Skin epidermis (tissue), 12 donors: ENCODE data around the gene EPHB2.
"Not testable (repeated sequence)": the region's sequence is repeated elsewhere in the genome, so short reads cannot be mapped to it uniquely, and the experiment has no call there.

Source experiments
- H3K27ac ChIP-seq, 21 experiments: fragments of 200-600 bp; sonication (generic) in 11 of 21; one replicate each; pipeline ENCODE4 v1.5.0; 2020; ENCODE audit warnings: mild to moderate bottlenecking in 3 of 21, inconsistent platforms in 2 of 21, moderate library complexity in 2 of 21
- H3K4me3 ChIP-seq, 7 experiments: fragments of 200-600 bp; sonication (generic) in 2 of 7; one replicate each; pipeline ENCODE4 v1.5.0; 2020; ENCODE audit warnings: inconsistent platforms in 2 of 7, mild to moderate bottlenecking in 2 of 7, moderate library complexity in 1 of 7

EPHB2 gene

GRCh38 chr1:22945171-22945570 is 234.5 kb downstream of the EPHB2 start:
- not testable (repeated sequence) for H3K27ac ChIP-seq, H3K4me3 ChIP-seq

GRCh38 chr1:22949822-22950331 is 239.2 kb downstream of the EPHB2 start:
- H3K4me3 ChIP-seq = no peak overlapping the region

GRCh38 chr1:22951796-22952195 is 241.2 kb downstream of the EPHB2 start:
- H3K27ac ChIP-seq = no peak overlapping the region

More at GRCh38 chr1:22949822-22950331, 239.2 kb downstream of the EPHB2 start:
- H3K27ac ChIP-seq = no peak overlapping the region

GRCh38 chr1:22952694-22953056 is 242.0 kb downstream of the EPHB2 start:
- H3K4me3 ChIP-seq = no peak overlapping the region
- H3K27ac ChIP-seq = no peak overlapping the region

More at GRCh38 chr1:22951796-22952195, 241.2 kb downstream of the EPHB2 start:
- H3K4me3 ChIP-seq = no peak overlapping the region

- Histone ChIP-seq H3K4me3 (peak overlapping the region in 1 of 7 experiments; percentile 4), H3K27ac (no peak overlapping the region)
These were observed 242.6 kb downstream of the EPHB2 start for GRCh38 chr1:22953057-22953739.

GRCh38 chr1:22953740-22954141 is 243.1 kb downstream of the EPHB2 start:
- Histone ChIP-seq H3K27ac (no peak overlapping the region), H3K4me3 (no peak overlapping the region)

- no peak overlapping the region for H3K4me3 ChIP-seq
- H3K27ac ChIP-seq = no peak overlapping the region
These were observed 244.5 kb downstream of the EPHB2 start for GRCh38 chr1:22955146-22955545.

- no peak overlapping the region for H3K4me3 ChIP-seq
These were observed 246.4 kb downstream of the EPHB2 start for GRCh38 chr1:22957066-22957465.

GRCh38 chr1:22958556-22958955 is 247.9 kb downstream of the EPHB2 start:
- H3K27ac ChIP-seq = no peak overlapping the region
- no peak overlapping the region for H3K4me3 ChIP-seq

More at GRCh38 chr1:22957066-22957465, 246.4 kb downstream of the EPHB2 start:
- H3K27ac ChIP-seq = no peak overlapping the region

- no peak overlapping the region for H3K27ac ChIP-seq
- H3K4me3 ChIP-seq = no peak overlapping the region
These were observed 249.1 kb downstream of the EPHB2 start for GRCh38 chr1:22959545-22960360.

GRCh38 chr1:22962558-22962957 is 251.9 kb downstream of the EPHB2 start:
- no peak overlapping the region for H3K4me3 ChIP-seq
- no peak overlapping the region for H3K27ac ChIP-seq

GRCh38 chr1:22963044-22963677 is 252.5 kb downstream of the EPHB2 start:
- H3K4me3 ChIP-seq = no peak overlapping the region
- H3K27ac ChIP-seq = no peak overlapping the region

- Histone ChIP-seq H3K27ac (no peak overlapping the region), H3K4me3 (no peak overlapping the region)
These were observed 255.7 kb downstream of the EPHB2 start for GRCh38 chr1:22966309-22966708.

GRCh38 chr1:22967833-22968232 is 257.2 kb downstream of the EPHB2 start:
- Histone ChIP-seq H3K4me3 (no peak overlapping the region), H3K27ac (no peak overlapping the region)

GRCh38 chr1:22969304-22969709 is 258.7 kb downstream of the EPHB2 start:
- no peak overlapping the region for H3K27ac ChIP-seq
- H3K4me3 ChIP-seq = no peak overlapping the region

- Histone ChIP-seq H3K4me3 (no peak overlapping the region), H3K27ac (no peak overlapping the region)
These were observed 259.5 kb downstream of the EPHB2 start for GRCh38 chr1:22970096-22970495.
